Breast epithelium (tissue), 4 donors: ENCODE results near the gene HOXA2. TPM values are rescaled to one million over a fixed set of nuclear protein-coding genes. Genes with fewer than 3 reads are reported as not detected.

Experiments used
- DNase-seq, 2 donors: peaks; one replicate each; pipeline ENCODE4 v3.0.0-alpha.2; 2019; ENCODE audit warnings: low spot score in 2 of 2
- H3K27ac ChIP-seq, 2 donors: fragments of 200-600 bp; sonication (generic) in 1 of 2; one replicate each; pipeline ENCODE4 v1.5.1; 2016 to 2019; ENCODE audit warnings: mild to moderate bottlenecking in 1 of 2
- H3K27me3 ChIP-seq, 2 donors: fragments of 200-600 bp; sonication (generic) in 1 of 2; one replicate each; pipeline versions ENCODE4 v1.5.1 to v1.6.0; 2017 to 2019; ENCODE audit warnings: control low read depth in 1 of 2, mild to moderate bottlenecking in 1 of 2
- H3K36me3 ChIP-seq: fragments of 200-600 bp; one replicate; pipeline ENCODE4 v1.5.1; 2019
- H3K4me1 ChIP-seq, 2 donors: fragments of 200-600 bp; sonication (generic); one replicate each; pipeline ENCODE4 v1.5.1; 2016 to 2019; ENCODE audit warnings: control low read depth in 1 of 2
- H3K4me3 ChIP-seq, 3 donors: fragments of 200-600 bp; sonication (generic); 1 replicate in 2 of 3; 2 replicates in 1 of 3; pipeline ENCODE4 v1.5.1; 2016 to 2019; ENCODE audit warnings: mild to moderate bottlenecking in 3 of 3, moderate library complexity in 2 of 3
- H3K9me3 ChIP-seq, 2 donors: fragments of 200-600 bp; sonication (generic) in 1 of 2; one replicate each; pipeline ENCODE4 v1.5.1; 2016 to 2019; ENCODE audit warnings: control low read depth in 1 of 2
- POLR2A ChIP-seq: fragments of 450-650 bp; IDR thresholded peaks from one replicate; pipeline ENCODE4 v1.6.1; 2016; ENCODE audit warnings: antibody characterized with exemption, mild to moderate bottlenecking, moderate library complexity
- POLR2AphosphoS5 ChIP-seq, 3 donors: sonication (generic); formaldehyde crosslinking; IDR thresholded peaks; one replicate each; pipeline ENCODE4 v1.6.1; 2017; ENCODE audit warnings: antibody characterized with exemption in 3 of 3
- intact Hi-C: fragments of 100-400 bp; cut with DNase I; formaldehyde crosslinking; loops from one replicate; pipeline ENCODE4 v1.15.1; 2023; ENCODE audit warnings: low total_unique reads
- total RNA-seq, 3 donors: library from RNA; depleted of rRNA; stranded (reverse); fragments of >200 nt; gene quantifications; one replicate each; pipeline ENCODE4 v1.1.0, GENCODE V29; 2016
- TF ChIP-seq, protein P1 (sequence below), 3 donors: fragments of 450-650 bp; IDR thresholded peaks; one replicate each; pipeline ENCODE4 v1.5.1; 2016 to 2017; ENCODE audit warnings: antibody characterized with exemption in 3 of 3, mild to moderate bottlenecking in 3 of 3, moderate library complexity in 3 of 3

Gene HOXA2
- total RNA-seq, 3 donors from 2014 or later, result 0.80 to 5.4 (median 1.3) TPM

DNA sequence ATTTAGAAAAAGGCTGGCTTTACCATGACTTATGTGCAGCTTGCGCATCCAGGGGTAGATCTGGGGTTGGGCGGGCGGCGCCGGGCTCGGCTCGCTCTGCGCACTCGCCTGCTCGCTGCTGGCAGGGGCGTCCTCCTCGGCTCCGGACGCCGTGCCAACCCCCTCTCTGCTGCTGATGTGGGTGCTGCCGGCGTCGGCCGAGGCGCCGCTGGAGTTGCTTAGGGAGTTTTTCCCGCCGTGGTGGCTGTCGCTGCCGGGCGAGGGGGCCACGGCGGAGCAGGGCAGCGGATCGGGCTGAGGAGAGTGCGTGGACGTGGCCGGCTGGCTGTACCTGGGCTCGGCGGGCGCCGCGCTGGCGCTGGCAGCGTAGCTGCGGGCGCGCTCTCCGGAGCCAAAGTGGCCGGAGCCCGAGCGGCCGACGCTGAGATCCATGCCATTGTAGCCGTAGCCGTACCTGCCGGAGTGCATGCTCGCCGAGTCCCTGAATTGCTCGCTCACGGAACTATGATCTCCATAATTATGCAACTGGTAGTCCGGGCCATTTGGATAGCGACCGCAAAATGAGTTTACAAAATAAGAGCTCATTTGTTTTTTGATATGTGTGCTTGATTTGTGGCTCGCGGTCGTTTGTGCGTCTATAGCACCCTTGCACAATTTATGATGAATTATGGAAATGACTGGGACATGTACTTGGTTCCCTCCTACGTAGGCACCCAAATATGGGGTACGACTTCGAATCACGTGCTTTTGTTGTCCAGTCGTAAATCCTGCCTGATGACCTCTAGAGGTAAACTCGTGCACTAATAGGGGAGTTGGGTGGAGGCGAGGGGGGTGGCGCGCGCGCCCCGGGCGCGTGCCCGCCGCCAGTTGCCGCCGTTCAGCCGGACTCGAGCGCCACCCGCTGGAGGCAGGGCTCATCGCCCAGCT is 40.8 kb upstream of the HOXA2 start, which contains the start of gene HOXA5:
Gene HOXA5, minus strand, starts transcription at position 659 of the 927 bp plus-strand sequence. Its CDS starts 74 bp downstream, at position 585.
- Histone ChIP-seq H3K27me3 (peaks cover 0 to 21% of the 10 kb centered on the region in 2 donors), H3K4me3 (peak within 1 kb of the TSS; percentile 57 to 80 (median 75)), H3K9me3 (no peaks in the 10 kb centered on the region), H3K36me3 (no peaks in the 10 kb centered on the region), H3K4me1 (peaks cover 0 to 4% of the 10 kb centered on the region in 2 donors), H3K27ac (peak within 1 kb of the TSS; percentile 95 to 96)
- TF ChIP-seq, protein P1, sequence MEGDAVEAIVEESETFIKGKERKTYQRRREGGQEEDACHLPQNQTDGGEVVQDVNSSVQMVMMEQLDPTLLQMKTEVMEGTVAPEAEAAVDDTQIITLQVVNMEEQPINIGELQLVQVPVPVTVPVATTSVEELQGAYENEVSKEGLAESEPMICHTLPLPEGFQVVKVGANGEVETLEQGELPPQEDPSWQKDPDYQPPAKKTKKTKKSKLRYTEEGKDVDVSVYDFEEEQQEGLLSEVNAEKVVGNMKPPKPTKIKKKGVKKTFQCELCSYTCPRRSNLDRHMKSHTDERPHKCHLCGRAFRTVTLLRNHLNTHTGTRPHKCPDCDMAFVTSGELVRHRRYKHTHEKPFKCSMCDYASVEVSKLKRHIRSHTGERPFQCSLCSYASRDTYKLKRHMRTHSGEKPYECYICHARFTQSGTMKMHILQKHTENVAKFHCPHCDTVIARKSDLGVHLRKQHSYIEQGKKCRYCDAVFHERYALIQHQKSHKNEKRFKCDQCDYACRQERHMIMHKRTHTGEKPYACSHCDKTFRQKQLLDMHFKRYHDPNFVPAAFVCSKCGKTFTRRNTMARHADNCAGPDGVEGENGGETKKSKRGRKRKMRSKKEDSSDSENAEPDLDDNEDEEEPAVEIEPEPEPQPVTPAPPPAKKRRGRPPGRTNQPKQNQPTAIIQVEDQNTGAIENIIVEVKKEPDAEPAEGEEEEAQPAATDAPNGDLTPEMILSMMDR (IDR thresholded peaks at IDR 0.05), result peak; percentile 87 to 92 (median 89)
- TF ChIP-seq POLR2AphosphoS5 (IDR thresholded peaks at IDR 0.05) (peak; percentile 68 to 87 (median 84)), POLR2A (peak; percentile 66)
- peak in 1 of 2 donors; percentile 94 for DNase-seq
- intact Hi-C loops, result loop anchor here (5.0 kb wide), 2 partner anchors 46 to 286 kb away; partner anchors contain the start of gene HOXA1

DNA sequence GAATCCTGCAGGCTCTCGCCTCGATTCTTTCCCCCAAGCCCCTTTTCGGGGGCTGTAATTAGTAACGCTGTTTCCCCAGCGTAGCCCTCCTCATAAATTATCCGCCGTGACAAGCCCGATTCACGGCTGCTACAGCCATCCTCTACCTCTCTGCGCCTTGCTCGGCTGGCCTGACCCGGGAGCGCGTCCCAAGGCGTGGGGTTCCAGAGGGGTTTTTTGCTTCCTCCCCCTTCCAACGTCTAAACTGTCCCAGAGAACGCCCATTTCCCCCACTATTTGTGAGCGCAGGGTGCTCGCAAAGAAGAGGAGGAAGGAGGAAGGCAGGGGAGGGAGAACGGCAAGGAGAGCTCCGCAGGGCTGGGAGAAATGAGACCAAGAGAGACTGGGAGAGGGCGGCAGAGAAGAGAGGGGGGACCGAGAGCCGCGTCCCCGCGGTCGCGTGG is 40.1 kb upstream of the HOXA2 start:
- peaks cover 0 to 14% of the 10 kb centered on the region in 2 donors for H3K27me3 ChIP-seq
- H3K36me3 ChIP-seq, result no peaks in the 10 kb centered on the region
- DNase-seq, result no peak
- H3K27ac ChIP-seq, result peak overlapping the region; percentile 95 to 96
- TF ChIP-seq, protein P1 (IDR thresholded peaks at IDR 0.05), result no peak
- no peak for TF ChIP-seq POLR2A
- no peak for TF ChIP-seq POLR2AphosphoS5 (IDR thresholded peaks at IDR 0.05)
- H3K4me1 ChIP-seq, result peaks cover 0 to 4% of the 10 kb centered on the region in 2 donors
- intact Hi-C loops, result loop anchor here (5.0 kb wide), 2 partner anchors 45 to 285 kb away; partner anchors contain the start of gene HOXA1
- no peaks in the 10 kb centered on the region for H3K9me3 ChIP-seq
- H3K4me3 ChIP-seq, result peak overlapping the region; percentile 57 to 80 (median 75)

DNA sequence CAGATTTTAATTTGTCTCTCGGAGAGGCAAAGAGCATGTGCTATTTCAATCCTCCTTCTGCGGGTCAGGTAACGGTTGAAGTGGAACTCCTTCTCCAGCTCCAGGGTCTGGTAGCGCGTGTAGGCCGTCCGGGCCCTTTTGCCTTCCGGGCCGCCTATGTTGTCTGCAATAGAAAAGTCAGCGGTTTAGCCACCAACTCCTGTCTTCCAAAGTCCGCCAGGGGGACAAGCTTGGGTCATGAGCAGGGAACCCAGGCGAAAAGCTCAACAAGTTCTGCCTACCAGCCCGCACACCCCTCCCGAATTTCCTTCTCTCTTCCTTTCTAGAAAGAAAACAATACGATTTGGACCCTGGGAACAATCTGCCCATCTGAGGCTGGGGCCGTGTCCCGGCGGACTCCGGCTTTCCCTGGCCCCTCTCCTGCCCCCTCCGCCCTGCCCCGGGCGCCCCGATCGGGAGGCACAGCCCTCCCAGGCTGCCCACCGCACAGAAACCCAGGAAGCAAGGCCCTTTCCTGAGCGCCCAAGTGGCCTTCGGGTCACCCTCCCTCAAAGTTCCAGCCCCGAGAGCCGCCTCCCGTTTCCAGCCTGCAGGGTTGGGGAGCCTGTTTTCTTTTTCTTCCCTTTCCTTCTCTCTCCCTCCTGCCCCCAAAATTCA is 39.6 kb upstream of the HOXA2 start:
- H3K9me3 ChIP-seq, result no peaks in the 10 kb centered on the region
- peak overlapping the region; percentile 95 to 96 for H3K27ac ChIP-seq
- TF ChIP-seq POLR2A (no peak), POLR2AphosphoS5 (IDR thresholded peaks at IDR 0.05) (no peak)
- TF ChIP-seq, protein P1 (IDR thresholded peaks at IDR 0.05), result no peak
- H3K4me3 ChIP-seq, result peak overlapping the region; percentile 57 to 80 (median 75)
- intact Hi-C loops, result loop anchor here (5.0 kb wide), 2 partner anchors 45 to 285 kb away; partner anchors contain the start of gene HOXA1
- H3K36me3 ChIP-seq, result no peaks in the 10 kb centered on the region
- DNase-seq, result peak in 1 of 2 donors; percentile 20
- peaks cover 0 to 4% of the 10 kb centered on the region in 2 donors for H3K4me1 ChIP-seq
- H3K27me3 ChIP-seq, result peaks cover 0 to 12% of the 10 kb centered on the region in 2 donors

DNA sequence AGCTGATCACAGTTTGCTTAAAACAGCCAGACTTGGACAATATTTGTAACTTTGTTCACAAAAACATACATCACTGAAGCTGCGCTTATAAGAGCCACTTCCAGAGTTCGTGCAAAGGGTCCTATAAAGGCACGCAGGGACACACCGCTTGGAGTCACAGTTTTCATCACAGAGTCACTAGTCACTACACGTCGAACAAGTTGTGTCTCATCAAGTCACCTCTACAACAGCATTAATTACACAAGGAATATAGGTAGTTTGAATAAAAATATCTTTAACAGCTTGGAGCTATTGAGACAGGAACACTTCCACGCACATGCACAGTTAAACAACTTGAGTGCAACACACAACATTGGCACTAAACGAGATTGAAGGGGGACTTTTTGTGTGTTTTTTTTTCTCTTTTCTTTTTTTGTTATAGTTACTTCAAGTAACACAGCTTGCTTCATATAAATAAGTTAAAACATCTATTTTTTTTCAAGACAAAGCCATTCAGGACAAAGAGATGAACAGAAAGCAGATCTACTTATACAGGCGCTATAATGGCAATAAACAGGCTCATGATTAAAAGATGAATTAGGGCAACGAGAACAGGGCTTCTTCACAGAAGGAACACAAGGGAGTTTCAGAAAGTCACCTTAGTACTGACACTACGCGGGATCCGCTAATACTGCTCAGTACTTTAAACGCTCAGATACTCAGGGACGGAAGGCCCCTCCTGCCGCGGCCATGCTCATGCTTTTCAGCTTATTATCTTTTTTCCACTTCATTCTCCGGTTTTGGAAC is 38.8 kb upstream of the HOXA2 start:
- intact Hi-C loops, result loop anchor here (5.0 kb wide), 2 partner anchors 44 to 284 kb away; partner anchors contain the start of gene HOXA1
- Histone ChIP-seq H3K27me3 (peaks cover 0 to 6% of the 10 kb centered on the region in 2 donors), H3K9me3 (no peaks in the 10 kb centered on the region), H3K4me3 (peak overlapping the region; percentile 57 to 80 (median 75)), H3K4me1 (peaks cover 0 to 4% of the 10 kb centered on the region in 2 donors), H3K36me3 (no peaks in the 10 kb centered on the region), H3K27ac (peak overlapping the region; percentile 95 to 96)
- TF ChIP-seq POLR2AphosphoS5 (IDR thresholded peaks at IDR 0.05) (no peak), POLR2A (no peak)
- TF ChIP-seq, protein P1 (IDR thresholded peaks at IDR 0.05), result no peak
- peak in 1 of 2 donors; percentile 15 for DNase-seq
